NCI-H345 treated with DMSO at 0.1 percent for 48 hours (cell line): ENCODE measurements around the gene RNF38.
"Not testable (repeated sequence)": the region's sequence is repeated elsewhere in the genome, so short reads cannot be mapped to it uniquely, and the experiment has no call there.

Source experiments
- DNase-seq: peaks from one replicate; lab custom pipeline; 2025; ENCODE audit not compliant: unreplicated experiment; lab: John Stamatoyannopoulos, UW

Gene RNF38

GRCh38 chr9:36297798-36298197 lies 102.3 kb downstream of the RNF38 start:
- no peak for DNase-seq

DNA sequence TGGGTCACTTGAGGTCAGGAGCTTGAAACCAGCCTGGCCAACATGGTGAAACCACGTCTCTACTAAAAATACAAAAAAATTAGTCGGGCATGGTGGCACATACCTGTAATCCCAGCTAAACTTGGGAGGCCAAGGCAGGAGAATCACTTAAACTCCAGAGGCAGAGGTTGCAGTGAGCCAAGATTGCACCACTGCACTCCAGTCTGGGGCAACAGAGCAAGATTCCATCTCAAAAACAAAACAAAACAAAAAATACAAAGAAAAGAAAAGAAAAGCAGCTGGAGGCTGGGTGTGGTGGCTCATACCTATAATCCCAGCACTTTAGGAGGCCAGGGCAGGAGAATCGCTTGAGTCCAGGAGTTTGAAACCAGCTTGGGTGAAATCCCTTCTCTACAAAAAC lies 105.1 kb downstream of the RNF38 start:
- DNase-seq: not testable (repeated sequence)

GRCh38 chr9:36293918-36294317 lies 106.2 kb downstream of the RNF38 start:
- DNase-seq: no peak

GRCh38 chr9:36293171-36293570 lies 106.9 kb downstream of the RNF38 start:
- DNase-seq: no peak

- no peak for DNase-seq
Observed at GRCh38 chr9:36292641-36293040, 107.4 kb downstream of the RNF38 start.

DNA sequence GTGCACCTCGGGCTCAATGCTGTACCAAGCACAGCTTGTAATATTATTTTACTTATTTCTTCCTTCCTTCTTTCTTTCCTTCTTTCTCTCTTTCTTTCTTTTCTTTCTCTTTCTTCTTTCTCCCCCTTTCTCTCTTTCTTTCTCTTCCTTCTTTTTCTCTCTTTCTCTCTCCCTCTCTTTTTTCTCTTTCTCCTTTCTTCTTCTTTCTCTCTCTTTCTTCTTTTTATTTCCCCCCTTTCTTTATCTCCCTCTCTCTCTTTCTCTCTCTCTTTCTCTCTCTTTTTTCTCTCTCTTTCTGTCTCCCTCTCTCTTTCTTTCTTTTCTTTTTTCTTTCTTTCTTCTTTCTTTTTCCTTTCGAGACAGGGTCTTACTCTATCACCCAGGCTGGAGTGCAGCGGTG lies 109.1 kb downstream of the RNF38 start:
- no peak for DNase-seq

- no peak for DNase-seq
Observed at GRCh38 chr9:36289836-36290435, 110.1 kb downstream of the RNF38 start.

- no peak for DNase-seq
Observed at GRCh38 chr9:36288070-36288469, 112.0 kb downstream of the RNF38 start.
